ENCODE results near the gene SH3RF1.

SH3RF1 gene

DNA sequence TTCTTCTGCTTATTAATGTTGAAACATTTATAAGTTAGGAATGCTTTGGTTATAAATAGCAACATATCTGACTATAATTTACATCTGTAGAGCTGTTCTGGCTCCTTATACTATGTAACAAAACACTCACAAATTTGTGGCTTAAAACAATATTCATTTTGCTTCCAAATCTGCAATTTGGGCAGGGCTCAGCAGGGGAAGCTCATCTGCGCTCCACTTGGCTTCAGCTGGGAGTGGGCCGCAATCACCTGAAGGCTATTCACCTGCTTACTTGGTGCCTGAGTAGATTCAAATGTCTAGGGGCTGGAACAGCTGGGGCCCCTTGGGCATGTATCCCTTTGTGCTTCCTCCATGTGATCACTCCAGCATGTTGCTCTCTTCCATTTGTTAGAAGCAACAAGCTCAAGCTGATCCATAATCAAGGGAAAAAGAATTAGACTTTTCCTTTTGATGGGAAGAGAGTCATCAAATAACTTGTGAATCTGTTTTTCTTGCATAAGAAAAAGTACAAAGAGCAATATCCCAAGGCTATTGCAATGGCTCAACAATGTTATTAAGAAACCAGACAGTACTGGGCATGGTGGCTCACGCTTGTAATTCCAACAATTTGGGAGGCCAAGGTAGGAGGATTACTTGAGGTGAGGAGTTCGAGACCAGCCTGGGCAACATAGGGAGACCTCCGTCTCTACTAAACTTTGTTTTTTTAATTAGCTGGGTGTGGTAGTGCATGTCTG, 225.9 kb downstream of the SH3RF1 start:
- H3K4me1 Mint-ChIP-seq, result no peaks in the 10 kb centered on the region
- no peak overlapping the region for H3K4me3 Mint-ChIP-seq
- no peaks in the 10 kb centered on the region for H3K36me3 Mint-ChIP-seq
- H3K9me3 Mint-ChIP-seq, result no peaks in the 10 kb centered on the region
- no peak overlapping the region for H3K27ac Mint-ChIP-seq
- H3K27me3 Mint-ChIP-seq, result peaks cover 8% of the 10 kb centered on the region
- CTCF ChIA-PET, result no interaction called here
- no peak for DNase-seq

Data from activated naive CD4-positive, alpha-beta T cell treated with anti-CD3 and anti-CD28 coated beads, Interleukin-2, amount 10 ng/mL, durations not matched to agents 7 days and 5 days (primary cell).